HepG2 (cell line): ENCODE results near the gene TUBB3. TPM values are rescaled to one million over a fixed set of nuclear protein-coding genes. Genes with fewer than 3 reads are reported as not detected.

Experiments used
- ARID5B ChIP-seq: IDR thresholded peaks from 2 replicates; pipeline ENCODE4 v1.4.0; 2020; ENCODE audit warnings: mild to moderate bottlenecking, missing genetic modification reagents
- GLI4 ChIP-seq: sonication (generic); formaldehyde crosslinking; IDR thresholded peaks from 2 replicates; pipeline ENCODE4 v1.5.1; 2020; ENCODE audit warnings: missing genetic modification reagents, mild to moderate bottlenecking, moderate library complexity, borderline replicate concordance
- HDAC2 ChIP-seq: sonication (generic); formaldehyde crosslinking; IDR thresholded peaks from 2 replicates; pipeline ENCODE4 v1.4.0; 2020; ENCODE audit warnings: missing genetic modification reagents
- KAT8 ChIP-seq: IDR thresholded peaks from 2 replicates; pipeline ENCODE4 v1.6.1; 2016; ENCODE audit warnings: missing genetic modification reagents, missing compliant biosample characterization
- PRMT3 ChIP-seq: sonication (generic); formaldehyde crosslinking; IDR thresholded peaks from 2 replicates; pipeline ENCODE4 v1.8.1; 2022; ENCODE audit warnings: low read depth, mild to moderate bottlenecking, moderate library complexity, missing genetic modification reagents, borderline replicate concordance
- RBFOX2 ChIP-seq: fragments of 200-400 bp; formaldehyde crosslinking; IDR thresholded peaks from 2 replicates; pipeline ENCODE4 v1.6.1; 2017; ENCODE audit warnings: low read depth, mild to moderate bottlenecking, low read length
- SMC3 ChIP-seq: IDR thresholded peaks from 2 replicates; pipeline ENCODE4 v1.6.1; 2011; ENCODE audit warnings: low read length, improper control_type of control experiment
- THAP9 ChIP-seq: sonication (generic); formaldehyde crosslinking; IDR thresholded peaks from 2 replicates; pipeline ENCODE4; 2020; ENCODE audit warnings: missing genetic modification reagents, mild to moderate bottlenecking, borderline replicate concordance
- TOE1 ChIP-seq: sonication (generic); formaldehyde crosslinking; IDR thresholded peaks from 2 replicates; pipeline ENCODE4 v1.4.0; 2020; ENCODE audit warnings: mild to moderate bottlenecking, missing genetic modification reagents
- XRCC5 ChIP-seq: fragments of 200-400 bp; formaldehyde crosslinking; optimal IDR thresholded peaks from 2 replicates; pipeline ENCODE3; 2017; ENCODE audit warnings: mild to moderate bottlenecking, low read length
- ZKSCAN5 ChIP-seq: sonication (generic); formaldehyde crosslinking; IDR thresholded peaks from 2 replicates; pipeline ENCODE4 v1.5.1; 2020; ENCODE audit warnings: mild to moderate bottlenecking, missing genetic modification reagents
- ZNF160 ChIP-seq: sonication (generic); formaldehyde crosslinking; IDR thresholded peaks from 2 replicates; pipeline ENCODE4 v1.8.0; 2022; ENCODE audit warnings: mild to moderate bottlenecking, inconsistent platforms, missing genetic modification reagents
- ZNF224 ChIP-seq: sonication (generic); formaldehyde crosslinking; IDR thresholded peaks from 2 replicates; pipeline ENCODE4 v1.5.0; 2020; ENCODE audit warnings: mild to moderate bottlenecking, missing genetic modification reagents
- ZNF3 ChIP-seq: IDR thresholded peaks from 2 replicates; pipeline ENCODE4 v1.7.0; 2017; ENCODE audit warnings: inconsistent platforms
- ZNF543 ChIP-seq: sonication (generic); formaldehyde crosslinking; IDR thresholded peaks from 2 replicates; pipeline ENCODE4 v1.4.0; 2020; ENCODE audit warnings: mild to moderate bottlenecking, missing genetic modification reagents
- ZNF557 ChIP-seq: sonication (generic); formaldehyde crosslinking; IDR thresholded peaks from 2 replicates; pipeline ENCODE4 v1.4.0; 2020; ENCODE audit warnings: missing genetic modification reagents
- ZNF7 ChIP-seq: IDR thresholded peaks from 2 replicates; pipeline ENCODE4 v1.6.1; 2016; ENCODE audit warnings: missing biosample characterization, missing genetic modification reagents
- polyA plus RNA-seq, 8 experiments: library from polyadenylated mRNA; depleted of rRNA in 3 of 8; stranded (reverse) in 7 of 8; unstranded in 1 of 8; fragments of >200 nt; fragmentation: Illumina TruSeq in 4 of 8; extraction: Trizol in 4 of 8; gene quantifications; 2 replicates each; pipeline versions ENCODE4 v1.2.1 to v1.2.3, GENCODE V29; 2011 to 2016; ENCODE audit warnings: low read depth in 4 of 8, missing spikeins in 1 of 8, mixed read lengths in 1 of 8; ENCODE audit not compliant: insufficient read depth in 1 of 8
- total RNA-seq, 5 experiments: library from RNA; depleted of rRNA; stranded (reverse); fragments of >200 nt; fragmentation: Illumina TruSeq; extraction: Trizol; gene quantifications; 2 replicates each; pipeline ENCODE4 v1.2.3, GENCODE V29; 2016; ENCODE audit warnings: low read depth in 1 of 5
- TF ChIP-seq, protein P1 (sequence below), 2 experiments: sonication (generic) in 1 of 2; formaldehyde crosslinking in 1 of 2; IDR thresholded peaks; 2 replicates each; pipeline versions ENCODE4 v1.5.1 to v1.6.1; 2011 to 2020; ENCODE audit warnings: borderline replicate concordance in 1 of 2, low read depth in 1 of 2, low read length in 1 of 2, mild to moderate bottlenecking in 1 of 2, missing genetic modification reagents in 1 of 2, moderate library complexity in 1 of 2
- TF ChIP-seq, protein P2 (sequence below): sonication (generic); formaldehyde crosslinking; IDR thresholded peaks from 2 replicates; pipeline ENCODE4 v1.5.1; 2020; ENCODE audit warnings: mild to moderate bottlenecking, moderate library complexity, missing genetic modification reagents

Gene TUBB3
- total and polyA plus RNA-seq, 2 of the 13 experiments (the other 11 are each of a cell fraction or from before 2014, with no cell fraction given), result 110 to 185 TPM

- no peak for TF ChIP-seq KAT8
- no peak for TF ChIP-seq ZNF7 (CRISPR knock-in tag)
- TF ChIP-seq XRCC5, result no peak
- TF ChIP-seq ARID5B (CRISPR knock-in tag), result 0 out of 2 replicates have a peak, but pooled peaks have one; percentile 3
- no peak for TF ChIP-seq HDAC2
- TF ChIP-seq ZNF557 (CRISPR knock-in tag), result no peak
- no peak for TF ChIP-seq ZNF3
- peak; percentile 62; the same call in 1 of the 2 replicates for TF ChIP-seq ZNF160 (CRISPR knock-in tag)
- no peak for TF ChIP-seq THAP9 (CRISPR knock-in tag)
- no peak for TF ChIP-seq SMC3
- TF ChIP-seq, protein P1, sequence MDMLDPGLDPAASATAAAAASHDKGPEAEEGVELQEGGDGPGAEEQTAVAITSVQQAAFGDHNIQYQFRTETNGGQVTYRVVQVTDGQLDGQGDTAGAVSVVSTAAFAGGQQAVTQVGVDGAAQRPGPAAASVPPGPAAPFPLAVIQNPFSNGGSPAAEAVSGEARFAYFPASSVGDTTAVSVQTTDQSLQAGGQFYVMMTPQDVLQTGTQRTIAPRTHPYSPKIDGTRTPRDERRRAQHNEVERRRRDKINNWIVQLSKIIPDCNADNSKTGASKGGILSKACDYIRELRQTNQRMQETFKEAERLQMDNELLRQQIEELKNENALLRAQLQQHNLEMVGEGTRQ (IDR thresholded peaks at IDR 0.05; ENCODE audit: low read depth, low read length), result no peak
- TF ChIP-seq, protein P1 (CRISPR knock-in tag; IDR thresholded peaks at IDR 0.05; ENCODE audit: borderline replicate concordance), result no peak
- peak; percentile 59; the same call in 1 of the 2 replicates for TF ChIP-seq GLI4 (CRISPR knock-in tag)
- peak; percentile 13; the same call in 1 of the 2 replicates for TF ChIP-seq ZNF543
- TF ChIP-seq PRMT3 (CRISPR knock-in tag), result 0 out of 2 replicates have a peak, but pooled peaks have one; percentile 63
- TF ChIP-seq ZKSCAN5 (CRISPR knock-in tag), result no peak
- TF ChIP-seq TOE1 (CRISPR knock-in tag), result no peak; the same call in 1 of the 2 replicates
- TF ChIP-seq RBFOX2, result peak; percentile 94
- no peak for TF ChIP-seq ZNF224 (CRISPR knock-in tag)
- TF ChIP-seq, protein P2, sequence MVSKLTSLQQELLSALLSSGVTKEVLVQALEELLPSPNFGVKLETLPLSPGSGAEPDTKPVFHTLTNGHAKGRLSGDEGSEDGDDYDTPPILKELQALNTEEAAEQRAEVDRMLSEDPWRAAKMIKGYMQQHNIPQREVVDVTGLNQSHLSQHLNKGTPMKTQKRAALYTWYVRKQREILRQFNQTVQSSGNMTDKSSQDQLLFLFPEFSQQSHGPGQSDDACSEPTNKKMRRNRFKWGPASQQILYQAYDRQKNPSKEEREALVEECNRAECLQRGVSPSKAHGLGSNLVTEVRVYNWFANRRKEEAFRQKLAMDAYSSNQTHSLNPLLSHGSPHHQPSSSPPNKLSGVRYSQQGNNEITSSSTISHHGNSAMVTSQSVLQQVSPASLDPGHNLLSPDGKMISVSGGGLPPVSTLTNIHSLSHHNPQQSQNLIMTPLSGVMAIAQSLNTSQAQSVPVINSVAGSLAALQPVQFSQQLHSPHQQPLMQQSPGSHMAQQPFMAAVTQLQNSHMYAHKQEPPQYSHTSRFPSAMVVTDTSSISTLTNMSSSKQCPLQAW (CRISPR knock-in tag), result 0 out of 2 replicates have a peak, but pooled peaks have one; percentile 29
Observed at GRCh38 chr16:89922884-89923639, at the start of gene TUBB3 (continued).
